Sciatic nerve (tissue), 2 donors: ENCODE data around the gene ACLY. TPM values are rescaled to one million over a fixed set of nuclear protein-coding genes. Genes with fewer than 3 reads are reported as not detected.
"Not testable (repeated sequence)": the region's sequence is repeated elsewhere in the genome, so short reads cannot be mapped to it uniquely, and the experiment has no call there.

ENCODE experiments used
- ATAC-seq: fragments of 200-7000 bp; cut with Tn5 transposase; one replicate; pipeline ENCODE4 v1.9.1; 2020; ENCODE audit warnings: mild to moderate bottlenecking, moderate library complexity
- DNase-seq: peaks from one replicate; pipeline ENCODE4 v3.0.0-alpha.2; 2020; ENCODE audit warnings: low spot score
- intact Hi-C: fragments of 100-400 bp; cut with DNase I; formaldehyde crosslinking; loops from one replicate; pipeline ENCODE4 v1.14.2; 2022
- total RNA-seq: library from RNA; stranded (reverse); fragmentation: NEBNext Ultra II Directional; extraction: Animal tissue kit (Norgen Biotek cat#: 25700); gene quantifications from one replicate; pipeline ENCODE4 v1.2.1, GENCODE V29; 2021
- donor health status: DM: no; HTN: no; CAD: no.
- donor health status: DM: no; HTN: no; CAD: no.

Gene ACLY
- total RNA-seq, 1 donor from 2014 or later, result 139 TPM

GRCh38 chr17:41942626-41943373 is 24.0 kb upstream of the ACLY start:
- DNase-seq (no peak), ATAC-seq (no peak)
- intact Hi-C loops, result no loop called here

GRCh38 chr17:41941168-41941567 is 22.4 kb upstream of the ACLY start:
- no peak for ATAC-seq
- DNase-seq, result no peak
- intact Hi-C loops, result no loop called here

- intact Hi-C loops, result no loop called here
- ATAC-seq, result no peak
Observed at GRCh38 chr17:41939693-41940090, 20.9 kb upstream of the ACLY start.

GRCh38 chr17:41939044-41939692 is 20.4 kb upstream of the ACLY start:
- no peak for ATAC-seq
- no peak for DNase-seq
- intact Hi-C loops, result no loop called here

More at GRCh38 chr17:41939693-41940090, 20.9 kb upstream of the ACLY start:
- DNase-seq, result no peak

- peak; percentile 33 for ATAC-seq
- no peak for DNase-seq
- intact Hi-C loops, result no loop called here
Observed at GRCh38 chr17:41937970-41938954, 19.5 kb upstream of the ACLY start.

- DNase-seq, result no peak
- intact Hi-C loops, result no loop called here
- ATAC-seq, result no peak
Observed at GRCh38 chr17:41935641-41936040, 16.9 kb upstream of the ACLY start.

- no peak for DNase-seq
- intact Hi-C loops, result no loop called here
- ATAC-seq, result no peak
Observed at GRCh38 chr17:41932816-41933389, 14.2 kb upstream of the ACLY start.

- DNase-seq, intact Hi-C loops, ATAC-seq: not testable (repeated sequence)
Observed at GRCh38 chr17:41931715-41932114, 13.0 kb upstream of the ACLY start.

- DNase-seq, ATAC-seq, intact Hi-C loops: not testable (repeated sequence)
Observed at GRCh38 chr17:41930833-41931156, 12.0 kb upstream of the ACLY start.

GRCh38 chr17:41930009-41930832 is 11.5 kb upstream of the ACLY start, which contains the start of gene ODAD4:
TSS of gene ODAD4 (plus strand) at chr17:41930617. CDS start at chr17:41930724, 107 bp downstream.
- intact Hi-C loops, result no loop called here
- DNase-seq (peak; percentile 97), ATAC-seq (peak; percentile 98)

GRCh38 chr17:41928693-41929251 is 10.0 kb upstream of the ACLY start:
- intact Hi-C loops, result no loop called here
- no peak for DNase-seq
- no peak for ATAC-seq

GRCh38 chr17:41925991-41926590 is 7.3 kb upstream of the ACLY start:
- intact Hi-C loops, result no loop called here
- DNase-seq, result no peak
- ATAC-seq, result no peak

GRCh38 chr17:41920580-41920955 is 1.8 kb upstream of the ACLY start:
- ATAC-seq (no peak), DNase-seq (no peak)
- intact Hi-C loops, result no loop called here

GRCh38 chr17:41919840-41920579 is 1.3 kb upstream of the ACLY start:
- ATAC-seq, result no peak
- no peak for DNase-seq
- intact Hi-C loops, result loop anchor here (5.0 kb wide), 1 partner anchor 1803 kb away; no protein-coding TSS in a partner anchor

GRCh38 chr17:41919165-41919817 is 540 bp upstream of the ACLY start:
- intact Hi-C loops, result loop anchor here (5.0 kb wide), 1 partner anchor 1802 kb away; no protein-coding TSS in a partner anchor
- DNase-seq (peak; percentile 80), ATAC-seq (peak; percentile 61)

- peak; percentile 82 for DNase-seq
- ATAC-seq, result peak; percentile 6
- intact Hi-C loops, result loop anchor here (5.0 kb wide), 1 partner anchor 1800 kb away; no protein-coding TSS in a partner anchor
Observed at GRCh38 chr17:41917679-41918313, 955 bp downstream of the ACLY start.
